K562 (cell line): ENCODE measurements around the gene HPRT1. TPM values are rescaled to one million over a fixed set of nuclear protein-coding genes. Genes with fewer than 3 reads are reported as not detected.
A peak's percentile ranks its signal among the peaks of the same experiment; 100 is the strongest.

ENCODE experiments used
- BHLHE40 ChIP-seq: IDR thresholded peaks from 2 replicates; pipeline ENCODE4 v1.6.1; 2011; ENCODE audit warnings: low read length, improper control_type of control experiment
- CEBPB ChIP-seq: fragments of 450-650 bp; IDR thresholded peaks from 2 replicates; pipeline ENCODE4 v1.6.1; 2016; ENCODE audit warnings: missing genetic modification characterization, missing compliant biosample characterization
- CXXC5 ChIP-seq: fragments of 250-450 bp; sonication (Bioruptor Pico); IDR thresholded peaks from 2 replicates; pipeline ENCODE4 v1.8.0; 2022; ENCODE audit warnings: inconsistent platforms, mild to moderate bottlenecking, moderate library complexity
- HDAC6 ChIP-seq: IDR thresholded peaks from 2 replicates; pipeline ENCODE4 v1.6.1; 2012; ENCODE audit warnings: low read depth, mild to moderate bottlenecking, control low read depth, inconsistent platforms, low read length, moderate library complexity
- L3MBTL2 ChIP-seq: fragments of 450-650 bp; IDR thresholded peaks from 2 replicates; pipeline ENCODE4 v1.6.1; 2016; ENCODE audit warnings: mild to moderate bottlenecking, moderate library complexity
- MGA ChIP-seq: fragments of 450-650 bp; IDR thresholded peaks from 2 replicates; pipeline ENCODE4 v1.6.1; 2016; ENCODE audit warnings: mild to moderate bottlenecking, moderate library complexity
- NCOA1 ChIP-seq: fragments of 450-650 bp; IDR thresholded peaks from 2 replicates; pipeline ENCODE4 v1.6.1; 2016; ENCODE audit warnings: low read depth
- polyA plus RNA-seq, 8 experiments: library from polyadenylated mRNA; depleted of rRNA in 4 of 8; stranded (reverse) in 5 of 8; unstranded in 3 of 8; fragments of >200 nt; fragmentation: Nextera tagmentation in 2 of 8; fragmentation: Illumina TruSeq in 1 of 8; extraction: Ambion mirVana in 2 of 8; extraction: Trizol in 1 of 8; gene quantifications; 2 replicates each; pipeline versions ENCODE4 v1.2.1 to v1.2.3, GENCODE V29; 2011 to 2014; ENCODE audit warnings: inconsistent platforms in 1 of 8, missing spikeins in 1 of 8
- total RNA-seq, 7 experiments: library from RNA; depleted of rRNA in 6 of 7; stranded (reverse); fragments of >200 nt in 6 of 7; fragmentation: Illumina TruSeq in 2 of 7; extraction: Trizol in 2 of 7; gene quantifications; 2 replicates each; pipeline versions ENCODE4 v1.2.1 to v1.2.3, GENCODE V29; 2011 to 2021; ENCODE audit warnings: low replicate concordance in 1 of 7

The HPRT1 gene
- total and polyA plus RNA-seq, 9 of the 15 experiments (the other 6 are each of a cell fraction or from before 2014, with no cell fraction given), result 24.4 to 158 (median 104) TPM

- TF ChIP-seq MGA, result peak; percentile 35; the same call in 1 of the 2 replicates
- TF ChIP-seq BHLHE40, result peak; percentile 26; the same call in 1 of the 2 replicates
- no peak for TF ChIP-seq NCOA1
- TF ChIP-seq HDAC6, result no peak
- peak; percentile 43; the same call in 1 of the 2 replicates for TF ChIP-seq L3MBTL2
- peak; percentile 54 for TF ChIP-seq CEBPB (tag)
- TF ChIP-seq CXXC5 (CRISPR knock-in tag), result 0 out of 2 replicates have a peak, but pooled peaks have one; percentile 10
Observed at GRCh38 chrX:134533952-134534351, 74.0 kb downstream of the HPRT1 start (continued).
